Brain microvascular endothelial cell (primary cell): ENCODE measurements around the gene PCDH7.

ENCODE experiments used
- DNase-seq: peaks from one replicate; pipeline ENCODE4 v3.0.0-alpha.2; 2020
- H3K27ac ChIP-seq: fragments of 250-450 bp; sonication (Bioruptor Pico); 2 replicates; pipeline ENCODE4 v1.5.1; 2020; ENCODE audit warnings: mild to moderate bottlenecking, moderate library complexity
- H3K27me3 ChIP-seq: fragments of 250-450 bp; sonication (Bioruptor Pico); replicated peaks from 2 replicates; pipeline ENCODE4 v1.5.1; 2020; ENCODE audit warnings: mild to moderate bottlenecking
- H3K36me3 ChIP-seq: fragments of 250-450 bp; sonication (Bioruptor Pico); replicated peaks from 2 replicates; pipeline ENCODE4 v1.5.1; 2020; ENCODE audit warnings: mild to moderate bottlenecking
- H3K4me3 ChIP-seq: 2 replicates; pipeline ENCODE4 v1.5.1; 2011; ENCODE audit warnings: low read depth, mild to moderate bottlenecking, control low read depth, low read length, moderate library complexity
- in situ Hi-C: cut with HindIII; loops from 2 replicates; pipeline ENCODE4 v1.10.0; 2017; ENCODE audit warnings: low sequenced_read_pairs, low pct_ligation_motif_present
- TF ChIP-seq, protein P1 (sequence below): IDR thresholded peaks from 2 replicates; pipeline ENCODE4 v1.5.1; 2011; ENCODE audit warnings: low read depth, mild to moderate bottlenecking, moderate library complexity, low read length, control low read depth, inconsistent platforms; ENCODE audit errors: missing control alignments

PCDH7 gene

DNA sequence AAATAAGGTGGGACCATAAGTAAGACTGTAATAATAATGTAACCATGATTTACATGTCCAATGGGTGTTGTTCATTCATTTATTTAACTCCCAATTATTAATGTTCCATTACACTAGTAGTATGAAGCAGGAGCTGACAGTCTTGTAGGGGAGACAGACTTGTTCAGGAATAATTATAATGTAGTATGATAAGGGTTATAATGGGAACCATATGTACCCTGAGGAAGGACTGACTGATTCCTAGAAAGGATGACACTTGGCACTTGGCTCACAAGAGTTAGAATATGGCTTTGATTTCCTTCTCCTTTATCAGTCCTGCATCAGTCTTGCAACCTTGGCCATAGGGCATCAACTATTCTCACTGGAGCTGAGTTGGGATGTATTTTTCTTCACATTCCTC is 24.2 kb downstream of the PCDH7 start:
- peak overlapping the region; percentile 11 for H3K27ac ChIP-seq
- TF ChIP-seq, protein P1, sequence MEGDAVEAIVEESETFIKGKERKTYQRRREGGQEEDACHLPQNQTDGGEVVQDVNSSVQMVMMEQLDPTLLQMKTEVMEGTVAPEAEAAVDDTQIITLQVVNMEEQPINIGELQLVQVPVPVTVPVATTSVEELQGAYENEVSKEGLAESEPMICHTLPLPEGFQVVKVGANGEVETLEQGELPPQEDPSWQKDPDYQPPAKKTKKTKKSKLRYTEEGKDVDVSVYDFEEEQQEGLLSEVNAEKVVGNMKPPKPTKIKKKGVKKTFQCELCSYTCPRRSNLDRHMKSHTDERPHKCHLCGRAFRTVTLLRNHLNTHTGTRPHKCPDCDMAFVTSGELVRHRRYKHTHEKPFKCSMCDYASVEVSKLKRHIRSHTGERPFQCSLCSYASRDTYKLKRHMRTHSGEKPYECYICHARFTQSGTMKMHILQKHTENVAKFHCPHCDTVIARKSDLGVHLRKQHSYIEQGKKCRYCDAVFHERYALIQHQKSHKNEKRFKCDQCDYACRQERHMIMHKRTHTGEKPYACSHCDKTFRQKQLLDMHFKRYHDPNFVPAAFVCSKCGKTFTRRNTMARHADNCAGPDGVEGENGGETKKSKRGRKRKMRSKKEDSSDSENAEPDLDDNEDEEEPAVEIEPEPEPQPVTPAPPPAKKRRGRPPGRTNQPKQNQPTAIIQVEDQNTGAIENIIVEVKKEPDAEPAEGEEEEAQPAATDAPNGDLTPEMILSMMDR, result no peak
- DNase-seq, result no peak
- no peak overlapping the region for H3K4me3 ChIP-seq
- in situ Hi-C loops, result no loop called here
- H3K36me3 ChIP-seq, result no peaks in the 10 kb centered on the region
- H3K27me3 ChIP-seq, result no peaks in the 10 kb centered on the region

DNA sequence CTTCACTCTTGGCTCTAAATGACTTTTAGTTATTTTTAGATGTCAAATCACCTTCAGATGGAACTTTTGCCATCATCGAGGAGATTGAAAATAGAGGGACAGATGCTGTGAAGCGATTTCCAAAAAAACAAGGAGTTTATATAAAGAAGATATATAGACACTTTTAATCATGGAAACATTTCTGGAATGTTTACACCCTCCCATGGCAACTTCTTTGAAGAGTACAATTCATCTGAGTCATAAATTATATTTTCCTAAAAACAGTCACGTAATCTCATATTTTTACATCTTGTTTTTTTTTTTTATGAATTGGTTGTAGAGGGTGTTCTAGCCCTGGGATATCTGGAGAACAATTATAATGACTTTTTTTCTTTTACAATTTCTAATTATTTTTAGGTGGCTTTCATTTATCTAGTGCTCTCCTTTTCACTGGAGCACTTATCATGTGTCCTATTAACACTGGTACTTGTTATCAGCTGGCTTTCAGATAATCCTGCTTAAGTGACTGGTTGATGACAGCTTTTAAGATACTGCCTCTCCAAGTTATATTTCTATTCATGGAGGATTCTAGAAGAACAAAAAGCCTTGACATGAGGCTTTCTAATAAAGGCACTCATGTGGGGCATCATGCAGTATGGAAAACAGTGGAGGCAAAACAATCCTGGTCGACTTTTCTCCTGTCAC is 24.9 kb downstream of the PCDH7 start:
- no peak overlapping the region for H3K4me3 ChIP-seq
- in situ Hi-C loops, result no loop called here
- peak overlapping the region; percentile 11 for H3K27ac ChIP-seq
- no peaks in the 10 kb centered on the region for H3K27me3 ChIP-seq
- DNase-seq, result no peak
- TF ChIP-seq, protein P1, result no peak
- H3K36me3 ChIP-seq, result no peaks in the 10 kb centered on the region

DNA sequence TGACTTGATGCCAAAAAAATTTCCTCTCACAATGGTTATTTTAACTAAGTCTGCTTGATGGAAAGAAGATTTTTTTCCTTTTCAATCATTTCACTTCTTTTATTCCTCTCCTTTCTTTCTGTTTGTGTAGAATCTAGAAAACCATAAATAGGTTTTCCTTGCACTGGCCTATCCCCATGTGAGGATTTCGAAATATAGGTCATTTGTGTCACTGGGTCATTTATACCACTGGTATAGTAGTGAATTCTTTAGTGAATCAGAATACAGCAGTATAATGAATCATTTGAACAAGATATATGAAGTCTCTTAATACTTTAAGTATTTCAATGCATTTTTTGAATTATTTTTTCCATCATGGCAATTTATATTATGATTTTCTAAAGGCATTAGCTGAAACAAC is 26.6 kb downstream of the PCDH7 start:
- Histone ChIP-seq H3K4me3 (no peak overlapping the region), H3K27me3 (no peaks in the 10 kb centered on the region), H3K27ac (no peak overlapping the region), H3K36me3 (no peaks in the 10 kb centered on the region)
- no peak for DNase-seq
- TF ChIP-seq, protein P1, result no peak
- in situ Hi-C loops, result no loop called here

DNA sequence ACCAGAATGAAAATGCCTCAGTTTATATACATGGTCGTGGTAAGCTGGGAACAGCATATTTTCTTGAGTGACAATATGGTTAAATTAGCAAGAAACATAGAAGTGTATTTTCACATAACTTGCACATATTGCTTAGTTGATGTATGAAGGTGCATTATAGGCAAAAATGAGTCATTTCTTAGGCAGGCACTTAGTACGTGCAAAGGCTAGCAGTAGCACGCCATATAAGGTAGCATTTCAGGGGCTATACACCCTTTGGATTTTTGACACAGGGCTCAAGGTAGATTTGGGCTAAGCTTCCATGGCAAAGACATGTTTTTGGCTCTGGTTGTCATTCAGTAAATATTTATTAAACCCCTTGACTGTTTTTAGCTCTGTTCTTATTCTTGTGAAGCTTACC is 33.1 kb downstream of the PCDH7 start:
- no peak for DNase-seq
- TF ChIP-seq, protein P1, result no peak
- H3K4me3 ChIP-seq, result no peak overlapping the region
- in situ Hi-C loops, result no loop called here
- no peaks in the 10 kb centered on the region for H3K36me3 ChIP-seq
- H3K27ac ChIP-seq, result peak overlapping the region; percentile 41
- no peaks in the 10 kb centered on the region for H3K27me3 ChIP-seq

DNA sequence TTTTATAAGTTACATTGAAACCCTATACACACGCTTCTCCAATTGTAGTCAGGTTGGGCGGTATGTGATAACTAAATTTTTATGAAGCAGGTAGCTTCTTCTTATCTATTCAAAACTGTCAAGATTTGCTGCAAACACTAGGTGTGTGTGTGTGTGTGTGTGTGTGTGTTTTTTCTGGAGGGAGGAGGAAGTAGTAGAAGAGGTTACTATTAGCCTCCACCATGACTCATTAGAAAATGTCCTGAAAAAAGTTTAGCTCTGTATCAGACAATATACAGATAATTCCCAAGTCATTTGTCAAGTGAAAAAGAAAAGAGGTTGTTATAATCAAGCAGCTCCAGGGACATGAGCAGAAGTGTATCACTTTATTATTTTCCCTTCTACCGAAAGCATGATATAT is 33.9 kb downstream of the PCDH7 start:
- Histone ChIP-seq H3K36me3 (no peaks in the 10 kb centered on the region), H3K4me3 (no peak overlapping the region), H3K27ac (peak overlapping the region; percentile 41), H3K27me3 (no peaks in the 10 kb centered on the region)
- TF ChIP-seq, protein P1, result no peak
- in situ Hi-C loops, result no loop called here
- no peak for DNase-seq

- TF ChIP-seq, protein P1, result no peak
- Histone ChIP-seq H3K27me3 (no peaks in the 10 kb centered on the region), H3K36me3 (no peaks in the 10 kb centered on the region), H3K27ac (peak overlapping the region; percentile 34), H3K4me3 (no peak overlapping the region)
- in situ Hi-C loops, result no loop called here
- DNase-seq, result no peak
Measured at GRCh38 chr4:30755346-30755745, 35.2 kb downstream of the PCDH7 start.
